CD8-positive, alpha-beta memory T cell (primary cell): ENCODE results near the gene MPPE1. TPM values are rescaled to one million over a fixed set of nuclear protein-coding genes. Genes with fewer than 3 reads are reported as not detected.

Experiments
- CTCF ChIA-PET: fragments of 350-600 bp; sonication (Branson Sonifier 250); formaldehyde crosslinking; loops from one replicate; lab custom pipeline; 2021; ENCODE audit warnings: antibody characterized with exemption; lab: Charles Lee
- POLR2A ChIA-PET: fragments of 350-600 bp; sonication (Branson Sonifier 250); formaldehyde crosslinking; loops from one replicate; lab custom pipeline; 2021; ENCODE audit warnings: antibody characterized with exemption; lab: Charles Lee
- DNase-seq, 5 donors: peaks; one replicate each; pipeline versions ENCODE4 v3.0.0 to v3.0.0-alpha.2; 2020 to 2022; ENCODE audit warnings: mixed read lengths in 1 of 5
- H3K27ac ChIP-seq: one replicate; pipeline ENCODE4 v1.7.0; 2013; ENCODE audit warnings: low read depth, mild to moderate bottlenecking, low read length, moderate library complexity
- H3K27me3 ChIP-seq: 2 replicates; pipeline ENCODE4 v1.7.0; 2013; ENCODE audit warnings: low read length, mild to moderate bottlenecking; ENCODE audit not compliant: insufficient read depth, poor library complexity, severe bottlenecking
- H3K36me3 ChIP-seq: 2 replicates; pipeline ENCODE4 v1.7.0; 2013; ENCODE audit warnings: mild to moderate bottlenecking, low read length, moderate library complexity; ENCODE audit not compliant: insufficient read depth
- H3K4me1 ChIP-seq: 2 replicates; pipeline ENCODE4 v1.7.0; 2013; ENCODE audit warnings: mild to moderate bottlenecking, low read length, moderate library complexity; ENCODE audit not compliant: insufficient read depth
- H3K4me3 ChIP-seq: 2 replicates; pipeline ENCODE4 v1.7.0; 2013; ENCODE audit warnings: mild to moderate bottlenecking, low read length
- H3K9me3 ChIP-seq: 2 replicates; pipeline ENCODE4 v1.7.0; 2013; ENCODE audit warnings: mild to moderate bottlenecking, low read length
- H3K27ac Mint-ChIP-seq, 8 donors: one replicate each; pipeline ENCODE4 v1.8.0; 2020 to 2021; ENCODE audit warnings: mixed read lengths in 8 of 8, mild to moderate bottlenecking in 6 of 8, inconsistent platforms in 3 of 8, moderate library complexity in 3 of 8
- H3K27me3 Mint-ChIP-seq, 2 donors: one replicate each; pipeline ENCODE4 v1.8.0; 2020 to 2021; ENCODE audit warnings: mixed read lengths in 2 of 2, mild to moderate bottlenecking in 1 of 2, moderate library complexity in 1 of 2
- H3K36me3 Mint-ChIP-seq, 3 donors: one replicate each; pipeline ENCODE4 v1.8.0; 2020 to 2021; ENCODE audit warnings: mixed read lengths in 3 of 3, inconsistent platforms in 1 of 3, mild to moderate bottlenecking in 1 of 3
- H3K4me1 Mint-ChIP-seq, 3 donors: one replicate each; pipeline ENCODE4 v1.8.0; 2020 to 2021; ENCODE audit warnings: mixed read lengths in 3 of 3, inconsistent platforms in 1 of 3, mild to moderate bottlenecking in 1 of 3
- H3K4me3 Mint-ChIP-seq, 7 donors: one replicate each; pipeline ENCODE4 v1.8.0; 2020 to 2021; ENCODE audit warnings: mixed read lengths in 7 of 7, mild to moderate bottlenecking in 6 of 7, moderate library complexity in 4 of 7, inconsistent platforms in 2 of 7
- H3K9me3 Mint-ChIP-seq, 5 donors: one replicate each; pipeline ENCODE4 v1.8.0; 2020 to 2022; ENCODE audit warnings: mixed read lengths in 5 of 5, mild to moderate bottlenecking in 3 of 5, moderate library complexity in 2 of 5, inconsistent platforms in 1 of 5
- polyA plus RNA-seq: library from polyadenylated mRNA; unstranded; fragments of 300-500 nt; fragmentation: Illumina TruSeq; gene quantifications from one replicate; pipeline ENCODE4 v1.2.3, GENCODE V29; 2021
- total RNA-seq, 2 experiments: library from RNA; stranded (reverse); gene quantifications; one replicate each; pipeline ENCODE4 v1.2.3, GENCODE V29; 2021

The MPPE1 gene, protein sequence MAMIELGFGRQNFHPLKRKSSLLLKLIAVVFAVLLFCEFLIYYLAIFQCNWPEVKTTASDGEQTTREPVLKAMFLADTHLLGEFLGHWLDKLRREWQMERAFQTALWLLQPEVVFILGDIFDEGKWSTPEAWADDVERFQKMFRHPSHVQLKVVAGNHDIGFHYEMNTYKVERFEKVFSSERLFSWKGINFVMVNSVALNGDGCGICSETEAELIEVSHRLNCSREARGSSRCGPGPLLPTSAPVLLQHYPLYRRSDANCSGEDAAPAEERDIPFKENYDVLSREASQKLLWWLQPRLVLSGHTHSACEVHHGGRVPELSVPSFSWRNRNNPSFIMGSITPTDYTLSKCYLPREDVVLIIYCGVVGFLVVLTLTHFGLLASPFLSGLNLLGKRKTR
- total RNA-seq (10 to 100 TPM; 32.3 to 37.7 TPM), polyA plus RNA-seq (44.0 TPM)

GRCh38 chr18:11908182-11909060, at the start of gene MPPE1:
MPPE1 (minus strand) TSS chr18:11908317; CDS start chr18:11897264, 11,053 bp downstream.
- ChIA-PET CTCF (interaction anchor here (1.6 kb wide), 1 partner anchor 88 kb away, joined by 3 read pairs; no protein-coding TSS in a partner anchor), POLR2A (interaction anchor here (1.1 to 1.4 kb wide), 3 partner anchors 39 to 58 kb away, joined by 4 to 5 read pairs (median 5); no protein-coding TSS in a partner anchor)
- Histone ChIP-seq H3K4me1 (peaks cover 18% of the 10 kb centered on the region), H3K27ac (peak within 1 kb of the TSS; percentile 72), H3K36me3 (no peaks in the 10 kb centered on the region), H3K27me3 (no peaks in the 10 kb centered on the region), H3K9me3 (no peaks in the 10 kb centered on the region), H3K4me3 (peak within 1 kb of the TSS; percentile 82)
- Mint-ChIP-seq H3K4me1 (peaks cover 20 to 42% (median 34%) of the 10 kb centered on the region in 3 donors), H3K4me3 (peak within 1 kb of the TSS; percentile 92 to 97 (median 96)), H3K27me3 (no peaks in the 10 kb centered on the region), H3K9me3 (no peaks in the 10 kb centered on the region), H3K36me3 (peaks cover 0 to 24% (median 6%) of the 10 kb centered on the region in 3 donors), H3K27ac (peak within 1 kb of the TSS; percentile 91 to 97 (median 96))
- DNase-seq = peak; percentile 79 to 89 (median 83)

DNA sequence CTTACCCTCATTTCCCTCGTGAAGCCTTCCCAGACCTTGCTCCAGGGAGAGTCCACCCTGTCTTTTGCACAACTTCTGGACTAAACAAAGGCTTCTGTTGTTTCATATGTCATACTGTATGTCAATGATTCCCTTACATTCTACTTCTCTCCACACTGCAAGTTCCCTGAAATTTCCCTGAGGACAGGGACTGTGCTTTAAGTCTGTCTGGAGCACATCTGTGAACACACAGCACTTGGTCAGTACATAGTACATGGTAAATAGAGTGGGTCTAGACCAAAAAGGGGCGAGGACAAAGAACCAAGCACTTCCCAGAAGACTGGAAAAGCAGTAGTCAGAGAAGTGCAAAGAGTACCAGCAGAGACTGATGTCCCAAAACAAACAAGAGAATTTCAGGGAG, 49.5 kb upstream of the MPPE1 start:
- H3K9me3 Mint-ChIP-seq = peaks cover 11 to 15% (median 13%) of the 10 kb centered on the region in 5 donors
- ChIA-PET POLR2A (no interaction called here), CTCF (no interaction called here)
- H3K27ac ChIP-seq = no peak overlapping the region
- H3K27me3 Mint-ChIP-seq = peaks cover 6% of the 10 kb centered on the region in 2 donors
- no peak for DNase-seq
- H3K36me3 ChIP-seq = no peaks in the 10 kb centered on the region
- no peaks in the 10 kb centered on the region for H3K4me1 ChIP-seq
- no peak overlapping the region for H3K4me3 ChIP-seq
- H3K27ac Mint-ChIP-seq = no peak overlapping the region
- H3K4me3 Mint-ChIP-seq = no peak overlapping the region
- peaks cover 0 to 11% (median 4%) of the 10 kb centered on the region in 3 donors for H3K36me3 Mint-ChIP-seq
- no peaks in the 10 kb centered on the region for H3K4me1 Mint-ChIP-seq
- H3K9me3 ChIP-seq = no peaks in the 10 kb centered on the region
- H3K27me3 ChIP-seq = no peaks in the 10 kb centered on the region

- peaks cover 0 to 11% (median 4%) of the 10 kb centered on the region in 3 donors for H3K36me3 Mint-ChIP-seq
- peaks cover 6% of the 10 kb centered on the region in 2 donors for H3K27me3 Mint-ChIP-seq
- POLR2A ChIA-PET = no interaction called here
- H3K27me3 ChIP-seq = no peaks in the 10 kb centered on the region
- no peak overlapping the region for H3K4me3 ChIP-seq
- CTCF ChIA-PET = interaction anchor here (0.6 to 1.3 kb wide), 2 partner anchors 83 to 969 kb away, joined by 3 read pairs; no protein-coding TSS in a partner anchor
- H3K4me3 Mint-ChIP-seq = no peak overlapping the region
- H3K4me1 ChIP-seq = no peaks in the 10 kb centered on the region
- no peaks in the 10 kb centered on the region for H3K36me3 ChIP-seq
- no peaks in the 10 kb centered on the region for H3K4me1 Mint-ChIP-seq
- peak overlapping the region in 1 of 8 donors; percentile 91 for H3K27ac Mint-ChIP-seq
- DNase-seq = no peak
- no peak overlapping the region for H3K27ac ChIP-seq
- H3K9me3 ChIP-seq = no peaks in the 10 kb centered on the region
- H3K9me3 Mint-ChIP-seq = peaks cover 11 to 15% (median 13%) of the 10 kb centered on the region in 5 donors
These were observed 48.5 kb upstream of the MPPE1 start for GRCh38 chr18:11956371-11957308.

DNA sequence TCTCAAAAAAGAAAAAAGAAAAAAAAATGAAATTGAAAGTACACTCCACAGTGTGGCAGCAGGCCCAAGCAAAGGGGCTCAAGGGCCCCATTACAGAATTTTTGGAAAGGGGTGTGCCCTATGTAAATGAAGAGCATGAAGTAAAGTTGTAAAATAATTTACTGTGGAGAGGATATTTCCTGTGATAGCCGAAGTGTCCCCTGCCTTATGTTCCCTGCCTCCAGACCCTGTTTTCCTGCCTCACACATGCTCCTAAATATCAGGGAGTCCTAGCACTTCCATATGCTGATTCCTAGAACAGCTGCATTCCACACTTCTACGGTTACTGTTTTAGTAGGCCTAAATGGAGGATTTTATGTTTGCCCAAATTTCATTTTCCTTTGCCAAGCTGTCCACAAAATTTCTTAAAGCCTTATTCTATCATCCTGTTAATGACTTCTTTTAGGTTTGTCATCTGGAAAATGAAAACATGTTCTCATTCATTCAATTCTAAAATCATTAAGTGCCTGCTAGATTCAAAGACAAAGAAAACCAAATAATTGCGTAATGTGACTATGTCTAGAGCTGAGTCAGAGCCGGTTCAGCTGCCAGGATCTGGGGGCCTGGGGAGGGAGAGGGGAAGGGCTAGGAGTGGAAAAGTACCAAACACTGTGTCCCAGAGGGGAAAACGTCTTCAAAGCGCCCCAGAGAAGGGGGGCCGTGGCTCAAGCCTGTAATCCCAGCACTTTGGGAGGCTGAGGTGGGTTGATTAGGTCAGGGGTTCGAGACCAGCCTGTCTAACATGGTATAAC, 47.3 kb upstream of the MPPE1 start:
- Mint-ChIP-seq H3K27ac (no peak overlapping the region), H3K4me1 (no peaks in the 10 kb centered on the region), H3K36me3 (peaks cover 0 to 11% (median 4%) of the 10 kb centered on the region in 3 donors), H3K9me3 (peaks cover 11 to 15% (median 13%) of the 10 kb centered on the region in 5 donors), H3K27me3 (peaks cover 3 to 6% of the 10 kb centered on the region in 2 donors), H3K4me3 (peak overlapping the region in 1 of 7 donors; percentile 7)
- no peak for DNase-seq
- H3K27ac ChIP-seq = no peak overlapping the region
- ChIA-PET CTCF (interaction anchor here (1.3 kb wide), 2 partner anchors 36 to 84 kb away, joined by 3 read pairs; no protein-coding TSS in a partner anchor), POLR2A (interaction anchor here (0.6 kb wide), 1 partner anchor 9 kb away, joined by 4 read pairs; no protein-coding TSS in a partner anchor)
- no peaks in the 10 kb centered on the region for H3K36me3 ChIP-seq
- H3K4me3 ChIP-seq = no peak overlapping the region
- H3K9me3 ChIP-seq = no peaks in the 10 kb centered on the region
- H3K27me3 ChIP-seq = no peaks in the 10 kb centered on the region
- H3K4me1 ChIP-seq = no peaks in the 10 kb centered on the region

DNA sequence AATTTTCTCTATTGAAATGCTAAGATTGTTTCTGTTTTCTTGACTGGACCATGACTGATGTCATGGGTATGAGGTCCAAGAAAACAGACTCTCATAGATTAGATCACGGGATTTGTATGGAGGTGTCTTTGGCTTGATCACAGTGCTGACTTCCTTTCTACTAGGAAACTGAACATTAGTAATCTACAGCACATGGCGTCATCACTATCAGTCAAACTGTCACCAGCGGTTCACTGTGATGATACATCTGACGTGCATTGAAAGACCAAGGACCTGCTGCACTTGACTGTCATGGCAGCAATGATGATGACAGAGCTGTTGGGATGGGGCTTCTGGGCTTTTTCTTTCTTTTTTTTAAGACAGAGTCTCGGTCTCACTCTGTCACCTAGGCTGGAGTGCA, 45.0 kb upstream of the MPPE1 start:
- ChIA-PET CTCF (interaction anchor here (7.7 kb wide), 1 partner anchor 15 kb away, joined by 36 read pairs; no protein-coding TSS in a partner anchor), POLR2A (no interaction called here)
- no peaks in the 10 kb centered on the region for H3K36me3 ChIP-seq
- Mint-ChIP-seq H3K4me3 (no peak overlapping the region), H3K4me1 (peaks cover 0 to 5% (median 0%) of the 10 kb centered on the region in 3 donors), H3K27ac (no peak overlapping the region), H3K27me3 (peaks cover 3 to 6% of the 10 kb centered on the region in 2 donors), H3K36me3 (peaks cover 0 to 11% (median 4%) of the 10 kb centered on the region in 3 donors), H3K9me3 (peaks cover 11 to 15% (median 13%) of the 10 kb centered on the region in 5 donors)
- H3K27ac ChIP-seq = no peak overlapping the region
- no peaks in the 10 kb centered on the region for H3K27me3 ChIP-seq
- DNase-seq = no peak
- no peaks in the 10 kb centered on the region for H3K9me3 ChIP-seq
- no peaks in the 10 kb centered on the region for H3K4me1 ChIP-seq
- H3K4me3 ChIP-seq = no peak overlapping the region

DNA sequence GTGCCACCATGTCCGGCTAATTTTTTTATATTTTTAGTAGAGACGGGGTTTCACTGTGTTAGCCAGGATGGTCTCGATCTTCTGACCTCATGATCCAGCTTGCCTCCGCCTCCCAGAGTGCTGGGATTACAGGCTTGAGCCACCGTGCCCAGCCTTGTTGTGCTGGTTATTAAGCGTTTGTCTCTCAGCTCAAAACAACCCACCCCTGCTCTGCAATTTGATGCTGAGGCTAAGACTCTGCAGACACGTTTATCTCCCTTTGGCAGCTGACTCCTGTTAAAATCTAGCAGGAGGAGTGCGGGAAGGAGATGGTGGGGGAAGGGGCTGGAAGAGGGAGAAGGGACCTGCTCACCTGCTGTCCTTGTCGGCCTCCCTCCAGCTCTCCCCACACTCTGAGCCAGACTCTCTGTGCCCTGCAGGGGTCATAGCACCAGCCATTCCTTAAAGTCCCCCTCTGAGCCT, 43.3 kb upstream of the MPPE1 start:
- CTCF ChIA-PET = interaction anchor here (7.7 kb wide), 1 partner anchor 14 kb away, joined by 36 read pairs; no protein-coding TSS in a partner anchor
- no peak overlapping the region for H3K27ac ChIP-seq
- H3K36me3 ChIP-seq = no peaks in the 10 kb centered on the region
- Mint-ChIP-seq H3K27me3 (peaks cover 0 to 1% of the 10 kb centered on the region in 2 donors), H3K27ac (peak overlapping the region in 1 of 8 donors; percentile 86), H3K36me3 (peaks cover 0 to under 1% (median 0%) of the 10 kb centered on the region in 3 donors), H3K4me3 (peak overlapping the region in 1 of 7 donors; percentile 59), H3K4me1 (peaks cover 8 to 15% (median 11%) of the 10 kb centered on the region in 3 donors), H3K9me3 (peaks cover 0 to 3% (median under 1%) of the 10 kb centered on the region in 5 donors)
- POLR2A ChIA-PET = interaction anchor here (0.6 kb wide), 1 partner anchor 19 kb away, joined by 8 read pairs; no protein-coding TSS in a partner anchor
- DNase-seq = no peak
- H3K4me3 ChIP-seq = no peak overlapping the region
- H3K9me3 ChIP-seq = no peaks in the 10 kb centered on the region
- H3K27me3 ChIP-seq = no peaks in the 10 kb centered on the region
- peaks cover 9% of the 10 kb centered on the region for H3K4me1 ChIP-seq
